Right lobe of liver (tissue), 6 donors: ENCODE data around the gene LDB1. TPM values are rescaled to one million over a fixed set of nuclear protein-coding genes. Genes with fewer than 3 reads are reported as not detected.

Experiments used
- ATAC-seq, 4 donors: fragments of 200-7000 bp; cut with Tn5 transposase; one replicate each; pipeline ENCODE4 v1.9.1; 2020; ENCODE audit warnings: mild to moderate bottlenecking in 4 of 4, moderate library complexity in 4 of 4
- DNase-seq, 3 donors: peaks; one replicate each; pipeline ENCODE4 v3.0.0-alpha.2; 2020
- H3K27ac ChIP-seq, 3 donors: fragments of 200-600 bp; one replicate each; pipeline ENCODE4 v1.8.0; 2022
- H3K27me3 ChIP-seq, 2 donors: fragments of 200-600 bp; one replicate each; pipeline ENCODE4 v1.8.0; 2022
- H3K36me3 ChIP-seq, 4 donors: fragments of 200-600 bp; sonication (generic) in 1 of 4; one replicate each; pipeline versions ENCODE4 v1.5.1 to v1.8.0; 2017 to 2022; ENCODE audit warnings: control low read depth in 1 of 4
- H3K4me1 ChIP-seq, 4 donors: fragments of 200-600 bp; sonication (generic) in 1 of 4; one replicate each; pipeline versions ENCODE4 v1.5.1 to v1.8.0; 2017 to 2022; ENCODE audit warnings: control low read depth in 1 of 4
- H3K4me3 ChIP-seq, 3 donors: fragments of 200-600 bp; one replicate each; pipeline ENCODE4 v1.8.0; 2022
- H3K9me3 ChIP-seq, 4 donors: fragments of 200-600 bp; sonication (generic) in 1 of 4; one replicate each; pipeline versions ENCODE4 v1.5.1 to v1.8.0; 2017 to 2022; ENCODE audit warnings: control low read depth in 1 of 4
- CTCF ChIP-seq, 4 donors: fragments of 200-600 bp in 3 of 4; fragments of 450-650 bp in 1 of 4; IDR thresholded peaks; one replicate each; pipeline versions ENCODE4 v1.5.1 to v1.8.0; 2016 to 2022; ENCODE audit warnings: antibody characterized with exemption in 4 of 4, mild to moderate bottlenecking in 2 of 4
- POLR2A ChIP-seq: fragments of 450-650 bp; IDR thresholded peaks from one replicate; pipeline ENCODE4 v1.6.1; 2017; ENCODE audit warnings: antibody characterized with exemption, mild to moderate bottlenecking
- WGBS: methylation state at CpG from one replicate; pipeline ENCODE4 v1.1.6; 2018; ENCODE audit warnings: low coverage, low lambda C conversion rate; ENCODE audit not compliant: insufficient coverage; ENCODE audit errors: missing lambda C conversion rate; 5-methylcytosine and 5-hydroxymethylcytosine counted together
- intact Hi-C, 2 donors: fragments of 100-400 bp; cut with DNase I; formaldehyde crosslinking; loops; one replicate each; pipeline versions ENCODE4 v1.11.2 to v1.14.1; 2022
- total RNA-seq, 6 experiments: library from RNA; depleted of rRNA in 2 of 6; stranded (reverse); fragments of >200 nt in 2 of 6; fragmentation: NEBNext Ultra II Directional in 3 of 6; extraction: Animal tissue kit (Norgen Biotek cat#: 25700) in 3 of 6; gene quantifications; one replicate each; pipeline versions ENCODE4 v1.1.0 to v1.2.4, GENCODE V29; 2016 to 2023
- donor health status: DM: no; HTN: yes; CAD: no.
- donor health status: DM: no; HTN: no; CAD: no.
- donor health status: DM: no; HTN: no; CAD: no.
- donor health status: DM: no; HTN: yes; CAD: no.
- donor health status: DM: no; HTN: yes; CAD: no.

The LDB1 gene
- total RNA-seq, 6 experiments from 2014 or later: 11.2 to 14.7 (median 13.0) TPM

DNA sequence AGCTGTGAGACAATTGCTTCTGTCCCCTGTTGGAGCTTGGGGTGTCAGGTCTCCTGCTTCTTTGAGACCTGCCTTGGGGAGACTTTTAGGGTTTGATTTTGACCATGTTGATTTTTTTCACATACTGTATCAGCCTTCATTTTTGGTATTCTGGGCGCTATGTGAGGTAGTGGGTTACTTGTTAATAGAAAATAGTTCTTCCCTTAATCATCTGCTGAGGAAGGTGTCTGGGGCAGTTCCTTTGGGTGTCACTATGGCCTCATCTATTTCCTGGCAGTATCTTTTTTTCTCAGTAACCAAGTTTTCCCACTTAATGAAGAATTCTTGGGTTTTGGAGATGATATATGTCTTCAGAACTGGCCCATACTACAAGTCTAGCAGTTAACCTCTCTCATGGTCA is 27.4 kb upstream of the LDB1 start:
- Histone ChIP-seq H3K27ac (no peak overlapping the region), H3K27me3 (no peaks in the 10 kb centered on the region), H3K36me3 (peaks cover 0 to 34% (median 10%) of the 10 kb centered on the region in 4 donors), H3K4me3 (no peak overlapping the region), H3K4me1 (no peaks in the 10 kb centered on the region), H3K9me3 (no peaks in the 10 kb centered on the region)
- intact Hi-C loops: no loop called here
- ATAC-seq: no peak
- 89% methylated on average over 1 of the region's 1 CpG for WGBS
- TF ChIP-seq POLR2A (no peak), CTCF (IDR thresholded peaks at IDR 0.05) (no peak)
- DNase-seq: no peak

DNA sequence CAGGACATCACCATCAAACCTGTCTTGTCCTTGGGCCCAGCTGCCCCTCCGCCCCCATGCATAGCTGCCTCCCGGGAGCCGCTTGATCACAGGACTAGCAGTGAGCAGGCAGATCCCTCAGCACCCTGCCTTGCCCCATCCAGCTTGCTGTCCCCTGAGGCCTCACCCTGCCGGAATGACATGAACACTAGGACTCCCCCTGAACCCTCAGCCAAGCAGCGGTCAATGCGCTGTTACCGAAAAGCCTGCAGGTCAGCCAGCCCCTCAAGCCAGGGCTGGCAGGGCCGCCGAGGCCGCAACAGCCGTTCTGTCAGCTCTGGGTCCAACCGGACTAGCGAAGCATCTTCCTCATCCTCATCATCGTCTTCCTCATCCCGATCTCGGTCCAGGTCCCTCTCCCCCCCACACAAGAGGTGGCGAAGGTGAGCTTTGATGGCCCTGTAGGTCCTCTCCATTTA is 26.8 kb upstream of the LDB1 start:
- Histone ChIP-seq H3K4me3 (no peak overlapping the region), H3K36me3 (peaks cover 0 to 36% (median 10%) of the 10 kb centered on the region in 4 donors), H3K4me1 (no peaks in the 10 kb centered on the region), H3K9me3 (no peaks in the 10 kb centered on the region), H3K27ac (no peak overlapping the region), H3K27me3 (no peaks in the 10 kb centered on the region)
- WGBS: 93% methylated on average over 3 of the region's 17 CpGs
- TF ChIP-seq CTCF (IDR thresholded peaks at IDR 0.05): no peak
- TF ChIP-seq POLR2A: no peak
- ATAC-seq (no peak), DNase-seq (no peak)
- intact Hi-C loops: no loop called here

GRCh38 chr10:102141583-102142107 is 21.5 kb upstream of the LDB1 start:
- ATAC-seq: no peak
- 90% methylated on average over 2 of the region's 4 CpGs for WGBS
- Histone ChIP-seq H3K36me3 (peaks cover 0 to 47% (median 22%) of the 10 kb centered on the region in 4 donors), H3K9me3 (no peaks in the 10 kb centered on the region), H3K27me3 (no peaks in the 10 kb centered on the region), H3K4me1 (no peaks in the 10 kb centered on the region), H3K27ac (no peak overlapping the region), H3K4me3 (no peak overlapping the region)
- intact Hi-C loops: no loop called here
- no peak for TF ChIP-seq CTCF (IDR thresholded peaks at IDR 0.05)
- no peak for TF ChIP-seq POLR2A
- DNase-seq: no peak

GRCh38 chr10:102140913-102141540 is 20.9 kb upstream of the LDB1 start:
- no peak overlapping the region for H3K27ac ChIP-seq
- no peaks in the 10 kb centered on the region for H3K4me1 ChIP-seq
- H3K9me3 ChIP-seq: no peaks in the 10 kb centered on the region
- no peaks in the 10 kb centered on the region for H3K27me3 ChIP-seq
- intact Hi-C loops: no loop called here
- TF ChIP-seq CTCF (IDR thresholded peaks at IDR 0.05) (no peak), POLR2A (no peak)
- DNase-seq (no peak), ATAC-seq (no peak)
- WGBS: 87% methylated on average over 3 of the region's 5 CpGs
- H3K36me3 ChIP-seq: peaks cover 0 to 45% (median 22%) of the 10 kb centered on the region in 4 donors
- no peak overlapping the region for H3K4me3 ChIP-seq
